Keratinocyte (primary cell): ENCODE measurements around the gene TRAPPC14.
"Not testable (repeated sequence)": the region's sequence is repeated elsewhere in the genome, so short reads cannot be mapped to it uniquely, and the experiment has no call there.

Experiments used
- EZH2 ChIP-seq: IDR thresholded peaks from one replicate; pipeline ENCODE4 v1.6.1; 2012; ENCODE audit warnings: inconsistent platforms, mild to moderate bottlenecking, low read length, moderate library complexity
- TF ChIP-seq, protein P1 (sequence below), 3 experiments: IDR thresholded peaks in 1 of 3; conservative IDR thresholded peaks in 1 of 3; optimal IDR thresholded peaks in 1 of 3; 2 replicates in 2 of 3; 3 replicates in 1 of 3; pipeline versions ENCODE3 to v1.5.1; 2011; ENCODE audit warnings: low read length in 3 of 3, mild to moderate bottlenecking in 3 of 3, moderate library complexity in 2 of 3, control low read depth in 1 of 3, inconsistent platforms in 1 of 3; ENCODE audit not compliant: insufficient read depth in 2 of 3; ENCODE audit errors: extremely low read depth in 1 of 3

- not testable (repeated sequence) for TF ChIP-seq EZH2
- TF ChIP-seq, protein P1, sequence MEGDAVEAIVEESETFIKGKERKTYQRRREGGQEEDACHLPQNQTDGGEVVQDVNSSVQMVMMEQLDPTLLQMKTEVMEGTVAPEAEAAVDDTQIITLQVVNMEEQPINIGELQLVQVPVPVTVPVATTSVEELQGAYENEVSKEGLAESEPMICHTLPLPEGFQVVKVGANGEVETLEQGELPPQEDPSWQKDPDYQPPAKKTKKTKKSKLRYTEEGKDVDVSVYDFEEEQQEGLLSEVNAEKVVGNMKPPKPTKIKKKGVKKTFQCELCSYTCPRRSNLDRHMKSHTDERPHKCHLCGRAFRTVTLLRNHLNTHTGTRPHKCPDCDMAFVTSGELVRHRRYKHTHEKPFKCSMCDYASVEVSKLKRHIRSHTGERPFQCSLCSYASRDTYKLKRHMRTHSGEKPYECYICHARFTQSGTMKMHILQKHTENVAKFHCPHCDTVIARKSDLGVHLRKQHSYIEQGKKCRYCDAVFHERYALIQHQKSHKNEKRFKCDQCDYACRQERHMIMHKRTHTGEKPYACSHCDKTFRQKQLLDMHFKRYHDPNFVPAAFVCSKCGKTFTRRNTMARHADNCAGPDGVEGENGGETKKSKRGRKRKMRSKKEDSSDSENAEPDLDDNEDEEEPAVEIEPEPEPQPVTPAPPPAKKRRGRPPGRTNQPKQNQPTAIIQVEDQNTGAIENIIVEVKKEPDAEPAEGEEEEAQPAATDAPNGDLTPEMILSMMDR (optimal IDR thresholded peaks at IDR 0.05 in 1 of 3, IDR thresholded peaks at IDR 0.05 in 1 of 3, conservative IDR thresholded peaks at IDR 0.05 in 1 of 3; ENCODE audit: extremely low read depth in 1 of 3, insufficient read depth in 2 of 3, low read length in 3 of 3): not testable (repeated sequence)
These were observed 24.1 kb upstream of the TRAPPC14 start for GRCh38 chr7:100182616-100183015.
